Astrocyte (in vitro differentiated cells and primary cell): ENCODE results near the gene CYTH4. TPM values are rescaled to one million over a fixed set of nuclear protein-coding genes. Genes with fewer than 3 reads are reported as not detected.

ENCODE experiments used
- DNase-seq: peaks from one replicate; pipeline ENCODE4 v3.0.0-alpha.2; 2010; ENCODE audit warnings: low read depth
- FAIRE-seq: peaks from 2 replicates; lab custom pipeline; 2011; peaks lifted over from hg19 to GRCh38; lab: Jason Lieb, UNC
- H2AFZ ChIP-seq: 2 replicates; pipeline ENCODE4 v1.6.0; 2012; ENCODE audit warnings: low read depth, low read length, inconsistent platforms
- H3K27ac ChIP-seq: 2 replicates; pipeline ENCODE4 v1.5.1; 2011; ENCODE audit warnings: low read depth, low read length, inconsistent platforms
- H3K27me3 ChIP-seq: 2 replicates; pipeline ENCODE4 v1.6.0; 2011; ENCODE audit warnings: low read length, inconsistent platforms; ENCODE audit not compliant: insufficient read depth
- H3K36me3 ChIP-seq: 2 replicates; pipeline ENCODE4 v1.5.1; 2011; ENCODE audit warnings: low read length, inconsistent platforms; ENCODE audit not compliant: insufficient read depth
- H3K4me1 ChIP-seq: 2 replicates; pipeline ENCODE4 v1.5.1; 2011; ENCODE audit warnings: low read length, inconsistent platforms; ENCODE audit not compliant: insufficient read depth
- H3K4me2 ChIP-seq: 2 replicates; pipeline ENCODE4 v1.6.0; 2012; ENCODE audit warnings: low read length, inconsistent platforms
- H3K4me3 ChIP-seq: 2 replicates; pipeline ENCODE4 v1.5.1; 2011; ENCODE audit warnings: low read depth, mild to moderate bottlenecking, low read length, inconsistent platforms; ENCODE audit not compliant: insufficient read depth
- H3K79me2 ChIP-seq: 2 replicates; pipeline ENCODE4 v1.6.0; 2012; ENCODE audit warnings: mild to moderate bottlenecking, low read length, inconsistent platforms; ENCODE audit not compliant: insufficient read depth
- H3K9ac ChIP-seq: 2 replicates; pipeline ENCODE4 v1.6.0; 2012; ENCODE audit warnings: mild to moderate bottlenecking, low read length, inconsistent platforms
- H3K9me3 ChIP-seq: 2 replicates; pipeline ENCODE4 v1.5.1; 2012; ENCODE audit warnings: low read depth, mild to moderate bottlenecking, low read length, inconsistent platforms; ENCODE audit not compliant: insufficient read depth
- H4K20me1 ChIP-seq: 2 replicates; pipeline ENCODE4 v1.6.0; 2012; ENCODE audit warnings: low read length, inconsistent platforms; ENCODE audit not compliant: insufficient read depth
- H3K27ac Mint-ChIP-seq: one replicate; pipeline ENCODE4 v1.8.0; 2021; ENCODE audit warnings: mild to moderate bottlenecking, mixed read lengths; ENCODE audit not compliant: unreplicated experiment
- H3K27me3 Mint-ChIP-seq: one replicate; pipeline ENCODE4 v1.8.0; 2021; ENCODE audit warnings: low read depth, mixed read lengths; ENCODE audit not compliant: unreplicated experiment
- H3K36me3 Mint-ChIP-seq: one replicate; pipeline ENCODE4 v1.8.0; 2021; ENCODE audit warnings: low read depth, mixed read lengths; ENCODE audit not compliant: unreplicated experiment
- H3K4me1 Mint-ChIP-seq: one replicate; pipeline ENCODE4 v1.8.0; 2021; ENCODE audit warnings: low read depth, mixed read lengths; ENCODE audit not compliant: unreplicated experiment
- H3K4me3 Mint-ChIP-seq: one replicate; pipeline ENCODE4 v1.8.0; 2021; ENCODE audit warnings: mild to moderate bottlenecking, moderate library complexity, mixed read lengths; ENCODE audit not compliant: unreplicated experiment
- H3K9me3 Mint-ChIP-seq: one replicate; pipeline ENCODE4 v1.8.0; 2021; ENCODE audit warnings: mild to moderate bottlenecking, mixed read lengths; ENCODE audit not compliant: unreplicated experiment
- CTCF ChIP-seq: IDR thresholded peaks from 2 replicates; pipeline ENCODE4 v1.5.1; 2011; ENCODE audit warnings: low read depth, mild to moderate bottlenecking, inconsistent platforms, low read length, moderate library complexity; ENCODE audit not compliant: insufficient read depth
- EZH2 ChIP-seq: IDR thresholded peaks from 2 replicates; pipeline ENCODE4 v1.6.1; 2012; ENCODE audit warnings: mild to moderate bottlenecking, low read length, inconsistent platforms; ENCODE audit not compliant: insufficient read depth
- total RNA-seq: library from RNA; stranded (reverse); gene quantifications from 2 replicates; pipeline ENCODE4 v1.2.1, GENCODE V29; 2021

The CYTH4 gene
- total RNA-seq, 1 donor from 2014 or later = not detected

GRCh38 chr22:37352481-37352880 lies 70.2 kb downstream of the CYTH4 start:
- peaks cover 5% of the 10 kb centered on the region for H3K9me3 Mint-ChIP-seq
- no peak overlapping the region for H2AFZ ChIP-seq
- no peak overlapping the region for H3K4me2 ChIP-seq
- FAIRE-seq (no peak), DNase-seq (no peak)
- no peaks in the 10 kb centered on the region for H3K79me2 ChIP-seq
- H3K36me3 Mint-ChIP-seq = no peaks in the 10 kb centered on the region
- H3K27me3 ChIP-seq = no peaks in the 10 kb centered on the region
- peaks cover 73% of the 10 kb centered on the region for H3K27me3 Mint-ChIP-seq
- no peak overlapping the region for H3K27ac Mint-ChIP-seq
- H3K4me1 ChIP-seq = peaks cover 16% of the 10 kb centered on the region
- no peak overlapping the region for H3K4me3 Mint-ChIP-seq
- no peak overlapping the region for H3K27ac ChIP-seq
- no peak for TF ChIP-seq CTCF
- TF ChIP-seq EZH2 = no peak
- no peaks in the 10 kb centered on the region for H4K20me1 ChIP-seq
- no peaks in the 10 kb centered on the region for H3K4me1 Mint-ChIP-seq
- no peak overlapping the region for H3K4me3 ChIP-seq
- no peaks in the 10 kb centered on the region for H3K36me3 ChIP-seq
- H3K9ac ChIP-seq = no peak overlapping the region
- H3K9me3 ChIP-seq = no peaks in the 10 kb centered on the region

- Histone ChIP-seq H3K4me1 (peaks cover 16% of the 10 kb centered on the region), H2AFZ (no peak overlapping the region), H3K27me3 (no peaks in the 10 kb centered on the region), H3K79me2 (no peaks in the 10 kb centered on the region), H3K4me2 (peak overlapping the region; percentile 65), H3K9me3 (no peaks in the 10 kb centered on the region), H3K4me3 (no peak overlapping the region), H3K9ac (no peak overlapping the region), H3K36me3 (no peaks in the 10 kb centered on the region), H4K20me1 (no peaks in the 10 kb centered on the region), H3K27ac (peak overlapping the region; percentile 41)
- Mint-ChIP-seq H3K4me1 (no peaks in the 10 kb centered on the region), H3K4me3 (no peak overlapping the region), H3K27ac (no peak overlapping the region), H3K9me3 (peaks cover 7% of the 10 kb centered on the region), H3K27me3 (peaks cover 74% of the 10 kb centered on the region), H3K36me3 (no peaks in the 10 kb centered on the region)
- DNase-seq (peak; percentile 92), FAIRE-seq (peak; percentile 34)
- no peak for TF ChIP-seq EZH2
- no peak for TF ChIP-seq CTCF
Measured at GRCh38 chr22:37353839-37354238, 71.5 kb downstream of the CYTH4 start.

- no peak overlapping the region for H3K27ac Mint-ChIP-seq
Measured at GRCh38 chr22:37354261-37354660, 72.0 kb downstream of the CYTH4 start.

More at GRCh38 chr22:37354261-37354660, 72.0 kb downstream of the CYTH4 start:
- TF ChIP-seq EZH2 (no peak), CTCF (no peak)
- H3K4me3 Mint-ChIP-seq = no peak overlapping the region
- DNase-seq = no peak
- Histone ChIP-seq H3K9ac (no peak overlapping the region), H3K79me2 (no peaks in the 10 kb centered on the region), H3K36me3 (no peaks in the 10 kb centered on the region), H3K4me3 (no peak overlapping the region), H3K27me3 (no peaks in the 10 kb centered on the region), H3K4me1 (peaks cover 16% of the 10 kb centered on the region), H2AFZ (no peak overlapping the region), H3K9me3 (no peaks in the 10 kb centered on the region), H4K20me1 (no peaks in the 10 kb centered on the region), H3K27ac (no peak overlapping the region), H3K4me2 (peak overlapping the region; percentile 65)
- FAIRE-seq = no peak
- peaks cover 76% of the 10 kb centered on the region for H3K27me3 Mint-ChIP-seq
- H3K4me1 Mint-ChIP-seq = no peaks in the 10 kb centered on the region
- no peaks in the 10 kb centered on the region for H3K36me3 Mint-ChIP-seq
- H3K9me3 Mint-ChIP-seq = peaks cover 7% of the 10 kb centered on the region
